Measurements from ENCODE around the gene MSMO1.
"Not testable (repeated sequence)": the region's sequence is repeated elsewhere in the genome, so short reads cannot be mapped to it uniquely, and the experiment has no call there.

MSMO1 gene

DNA sequence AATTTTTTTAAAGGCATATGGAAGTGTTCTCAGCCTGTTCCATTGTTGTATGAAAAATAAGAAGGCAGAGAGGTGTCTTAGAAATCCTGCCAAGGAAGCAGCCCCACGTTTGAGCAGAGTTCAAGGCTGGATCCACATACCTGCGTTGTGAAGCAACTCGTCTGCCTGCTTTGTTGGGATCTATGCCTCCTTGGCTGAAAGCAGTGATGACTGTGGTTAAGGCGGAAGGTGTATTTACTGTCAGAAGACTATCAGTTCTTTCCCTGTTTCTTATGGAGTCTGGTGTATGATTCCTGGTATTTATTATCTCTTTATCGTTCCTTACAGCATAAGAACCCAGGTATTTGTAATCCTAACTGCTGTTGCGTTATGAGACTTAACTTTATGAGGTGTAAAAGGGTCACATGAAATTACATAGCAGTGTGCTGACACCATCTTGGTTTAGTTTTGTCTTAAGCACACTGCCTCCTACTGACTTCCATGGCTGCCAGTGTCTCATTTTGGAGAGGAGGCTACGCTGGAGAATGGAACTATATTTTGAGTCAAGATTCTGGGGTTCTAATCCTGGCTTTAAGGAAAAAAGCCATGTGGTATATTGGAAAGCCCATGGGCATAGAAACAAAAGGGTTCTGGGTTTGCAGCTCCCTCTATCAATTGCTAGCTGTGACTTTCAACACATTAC lies 3.1 kb upstream of the MSMO1 start:
- no peak for DNase-seq (ENCODE audit: low spot score)
- no peak for FAIRE-seq

GRCh38 chr4:165324918-165325304 lies 2.6 kb upstream of the MSMO1 start:
- FAIRE-seq = no peak
- DNase-seq (ENCODE audit: low spot score) = no peak

GRCh38 chr4:165325732-165326512 lies 1.5 kb upstream of the MSMO1 start:
- peak; percentile 27 for FAIRE-seq

GRCh38 chr4:165326831-165327210 lies 648 bp upstream of the MSMO1 start:
- no peak for FAIRE-seq
- DNase-seq (ENCODE audit: low spot score) = peak; percentile 62

More at GRCh38 chr4:165325732-165326512, 1.5 kb upstream of the MSMO1 start:
- DNase-seq (ENCODE audit: low spot score) = peak; percentile 48

DNA sequence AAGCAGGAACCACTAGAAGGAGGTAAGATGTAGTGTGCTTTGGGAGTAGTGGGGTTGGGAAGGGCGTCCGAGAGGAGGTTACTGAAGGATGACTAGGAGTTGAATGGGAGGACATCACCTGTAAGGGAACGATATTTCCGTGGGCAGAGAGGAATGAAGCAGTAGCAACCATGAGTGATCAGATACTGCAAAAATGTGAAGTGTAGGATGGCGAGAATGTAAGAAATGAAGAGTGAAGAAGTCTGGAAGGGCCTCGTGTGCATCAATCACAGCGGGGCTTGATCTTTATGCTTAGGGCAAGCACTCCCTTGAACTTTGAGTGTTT lies 594 bp downstream of the MSMO1 start:
- DNase-seq (ENCODE audit: low spot score) (no peak), FAIRE-seq (no peak)

GRCh38 chr4:165328708-165329107 lies 1.2 kb downstream of the MSMO1 start:
- FAIRE-seq = no peak
- DNase-seq (ENCODE audit: low spot score) = no peak

- DNase-seq (ENCODE audit: low spot score) (no peak), FAIRE-seq (no peak)
These were observed 2.6 kb downstream of the MSMO1 start for GRCh38 chr4:165330071-165330470.

DNA sequence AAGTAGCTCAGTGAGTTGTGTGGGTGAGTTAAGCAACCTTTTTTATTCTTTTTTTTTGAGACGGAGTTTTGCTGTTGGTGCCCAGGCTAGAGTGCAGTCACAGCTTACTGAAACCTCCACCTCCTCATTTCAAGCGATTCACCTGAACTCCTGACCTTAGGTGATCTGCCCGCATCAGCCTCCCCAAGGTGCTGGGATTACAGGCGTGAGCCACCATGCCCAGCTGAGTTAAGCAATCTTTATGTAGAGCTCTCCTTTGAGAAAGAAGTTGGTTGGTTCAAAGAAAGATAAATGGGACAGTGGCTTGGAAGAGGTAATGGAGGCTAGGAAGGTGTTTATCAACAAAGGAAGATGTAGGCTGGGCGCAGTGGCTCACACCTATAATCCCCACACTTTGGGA lies 3.2 kb downstream of the MSMO1 start:
- FAIRE-seq = no peak
- no peak for DNase-seq (ENCODE audit: low spot score)

DNA sequence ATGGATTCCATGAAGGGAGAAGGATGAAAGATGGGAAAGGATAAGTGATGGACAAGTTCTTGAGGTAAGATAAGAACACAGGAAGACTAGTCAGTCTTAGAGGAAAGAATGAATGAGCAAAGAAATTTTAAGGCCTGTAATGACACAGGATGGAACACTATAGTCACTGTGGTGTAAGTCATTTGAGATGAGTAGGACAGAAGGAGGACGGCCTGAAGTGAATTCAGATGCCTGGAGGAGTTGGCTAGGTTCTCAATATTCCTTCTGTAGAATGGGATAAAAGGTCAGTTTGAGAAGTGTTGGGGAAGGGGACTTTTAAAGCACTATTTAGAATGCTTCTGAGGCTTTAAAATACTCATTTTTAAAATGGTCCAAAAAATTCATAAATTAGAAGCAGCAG lies 3.9 kb downstream of the MSMO1 start:
- no peak for DNase-seq (ENCODE audit: low spot score)
- no peak for FAIRE-seq

GRCh38 chr4:165331823-165332222 lies 4.4 kb downstream of the MSMO1 start:
- DNase-seq (ENCODE audit: low spot score) (no peak), FAIRE-seq (no peak)

- DNase-seq (ENCODE audit: low spot score) (no peak), FAIRE-seq (no peak)
These were observed 5.0 kb downstream of the MSMO1 start for GRCh38 chr4:165332502-165332901.

DNA sequence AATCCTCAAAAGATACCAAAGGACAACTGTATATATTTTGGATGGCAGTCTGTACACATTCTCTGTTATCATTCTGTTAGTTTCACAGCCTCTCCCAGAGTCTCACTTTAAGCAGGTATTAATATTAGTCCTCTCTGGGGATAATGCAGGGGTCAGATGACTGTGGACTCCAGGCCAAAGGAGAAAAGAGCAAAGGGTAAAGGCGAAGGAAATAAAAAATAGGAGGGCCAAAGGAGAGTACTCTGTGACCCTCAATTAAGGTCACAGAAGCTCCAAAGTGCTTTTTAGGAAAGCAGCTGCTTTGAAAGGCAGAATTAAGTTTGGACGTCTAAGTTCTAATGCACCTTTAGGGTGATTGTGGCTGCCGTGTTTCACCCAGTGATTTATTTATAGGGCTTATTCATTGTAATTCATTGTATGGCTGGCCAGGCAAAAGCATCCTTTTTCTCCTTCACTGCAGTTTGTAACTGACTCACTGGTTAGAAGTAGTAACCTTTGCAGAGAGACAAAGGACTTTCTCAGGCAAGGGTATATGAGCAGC lies 7.8 kb downstream of the MSMO1 start:
- FAIRE-seq = no peak

DNA sequence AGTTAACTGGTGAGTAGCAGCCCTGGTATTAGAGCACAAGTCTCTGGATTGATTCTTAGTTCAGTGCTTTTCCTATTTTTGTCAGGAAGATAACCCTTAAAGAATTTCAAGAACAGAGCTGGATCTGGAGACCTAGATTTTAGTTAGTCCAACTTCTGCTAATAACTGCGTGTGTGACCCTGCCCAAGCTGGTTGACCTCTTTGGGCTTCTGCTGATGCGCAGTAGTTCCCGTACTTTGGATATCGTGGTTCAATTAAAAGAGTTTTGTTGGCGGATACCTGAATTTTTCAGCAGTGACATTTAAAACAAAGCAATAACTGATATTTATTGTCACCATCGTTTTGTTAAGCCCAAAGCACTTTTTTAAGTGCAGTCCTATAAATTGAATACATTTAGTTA lies 9.3 kb downstream of the MSMO1 start:
- FAIRE-seq (no peak), DNase-seq (ENCODE audit: low spot score) (no peak)

More for the DNA sequence above, 7.8 kb downstream of the MSMO1 start:
- DNase-seq (ENCODE audit: low spot score) = no peak

- DNase-seq (ENCODE audit: low spot score); FAIRE-seq: not testable (repeated sequence)
These were observed 14.9 kb downstream of the MSMO1 start for GRCh38 chr4:165342340-165342739.

DNA sequence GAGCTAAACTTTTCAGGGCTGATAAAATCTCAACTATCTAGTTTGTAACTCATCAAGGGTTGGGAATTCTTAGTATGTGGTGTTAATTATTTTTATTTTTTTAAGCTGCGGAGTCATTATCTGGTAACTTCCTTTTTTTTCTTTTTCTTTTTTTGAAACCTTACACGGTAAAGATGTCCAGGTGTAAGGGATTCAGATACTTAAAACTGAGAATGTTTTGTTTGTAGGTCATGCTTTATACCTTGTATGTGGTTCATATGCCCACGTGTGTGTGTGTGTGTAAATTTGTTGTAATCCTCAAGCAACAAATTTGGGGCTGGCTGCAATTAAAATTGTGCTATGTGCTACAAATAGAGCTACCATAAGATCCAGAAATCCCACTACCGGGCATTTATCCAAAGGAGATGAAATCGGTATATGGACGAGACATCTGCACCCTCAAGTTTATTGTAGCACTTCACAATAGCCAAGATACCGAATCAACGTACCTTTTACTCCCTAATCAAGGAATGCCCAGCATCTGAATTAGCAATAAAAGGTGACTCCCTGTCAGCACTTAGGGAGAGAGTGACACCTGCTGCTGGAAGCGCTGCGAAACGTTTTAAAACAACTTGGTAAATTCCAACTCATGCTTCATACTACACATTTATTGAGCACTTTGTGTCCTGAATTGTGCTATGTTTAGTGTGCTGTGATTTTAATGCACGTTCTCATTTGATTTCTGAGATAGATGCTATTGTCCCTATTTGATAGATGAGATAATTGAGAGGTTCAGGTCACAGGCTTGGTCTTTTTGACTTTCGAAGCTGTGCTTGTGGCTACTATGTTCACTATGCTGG lies 16.1 kb downstream of the MSMO1 start:
- DNase-seq (ENCODE audit: low spot score) = no peak
- no peak for FAIRE-seq

DNA sequence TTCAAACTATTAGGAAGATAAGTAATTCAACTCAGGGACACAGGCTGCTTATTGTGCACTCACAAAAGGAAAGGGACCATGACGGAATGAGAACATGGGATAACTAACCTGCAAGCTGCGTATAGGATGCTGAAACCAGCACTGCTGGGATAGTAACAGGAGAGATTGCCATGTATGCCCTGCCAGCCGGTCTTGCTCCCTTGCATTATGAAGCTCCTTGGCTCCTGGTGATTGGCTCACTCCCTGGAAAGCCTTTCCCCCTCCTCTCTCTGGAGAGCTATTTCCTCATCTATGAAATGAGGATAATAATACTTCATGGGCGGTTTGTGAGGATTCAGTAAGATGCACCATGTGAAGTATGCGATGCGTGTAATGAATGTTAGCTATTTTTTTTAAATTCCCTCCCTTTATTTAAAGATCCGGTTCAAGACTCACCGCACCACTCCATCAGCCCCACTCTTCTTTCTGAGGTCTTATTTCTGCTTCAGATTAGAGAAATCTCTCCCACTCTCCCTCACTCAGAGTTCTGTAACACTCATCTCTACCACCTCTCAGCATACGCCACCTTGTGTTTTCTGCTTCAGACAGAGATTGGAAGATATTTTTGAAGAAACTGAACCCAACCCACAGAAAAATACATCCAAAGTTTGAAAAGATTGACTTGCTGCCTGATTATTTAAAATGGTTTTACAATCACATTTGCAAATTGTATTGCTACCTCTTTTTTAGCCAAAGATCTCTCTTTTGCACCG lies 18.4 kb downstream of the MSMO1 start:
- FAIRE-seq = no peak

DNA sequence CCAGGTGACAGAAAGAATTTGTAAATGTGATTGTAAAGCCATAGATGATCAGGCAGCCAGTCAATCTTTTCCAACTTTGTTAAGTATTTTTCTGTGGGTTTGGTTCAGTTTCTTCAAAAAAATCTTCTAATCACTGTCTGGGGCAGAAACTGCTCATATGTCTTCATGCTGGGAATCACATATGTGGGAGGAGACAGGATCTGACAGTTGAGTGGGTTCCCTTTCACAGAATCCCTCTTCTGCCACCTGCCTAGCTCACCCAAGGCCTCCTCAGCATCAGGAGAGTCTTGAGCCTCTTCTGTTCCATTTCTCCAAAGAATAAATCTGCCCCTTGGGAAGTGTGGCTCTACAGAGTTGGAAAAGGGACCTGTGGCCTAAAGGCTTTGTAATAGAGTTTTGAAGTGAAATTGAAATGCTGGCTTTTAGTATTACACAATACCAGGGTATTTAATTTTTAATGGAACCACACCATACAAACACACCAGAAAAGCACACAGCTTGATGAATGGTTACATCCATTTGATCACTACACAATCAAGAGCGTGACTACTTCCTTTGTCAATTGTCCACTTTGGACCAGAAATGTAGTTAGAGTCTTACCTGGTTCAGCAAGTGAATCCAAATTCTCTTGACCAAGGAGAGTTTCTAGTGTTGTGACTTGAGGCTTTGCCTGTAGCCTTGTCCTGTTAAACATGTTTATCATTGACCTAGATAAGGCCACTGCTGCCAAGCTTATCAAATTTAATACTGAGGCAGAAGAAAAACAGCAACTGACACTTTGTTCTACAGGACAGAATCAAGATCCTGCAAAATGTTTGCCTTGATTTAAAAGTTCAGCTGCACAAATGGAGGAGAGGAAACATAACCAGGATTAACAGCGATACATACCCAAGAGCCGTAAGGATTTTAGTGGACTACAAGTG lies 20.4 kb downstream of the MSMO1 start:
- no peak for FAIRE-seq
- no peak for DNase-seq (ENCODE audit: low spot score)

More for the DNA sequence above, 18.4 kb downstream of the MSMO1 start:
- DNase-seq (ENCODE audit: low spot score) = no peak

DNA sequence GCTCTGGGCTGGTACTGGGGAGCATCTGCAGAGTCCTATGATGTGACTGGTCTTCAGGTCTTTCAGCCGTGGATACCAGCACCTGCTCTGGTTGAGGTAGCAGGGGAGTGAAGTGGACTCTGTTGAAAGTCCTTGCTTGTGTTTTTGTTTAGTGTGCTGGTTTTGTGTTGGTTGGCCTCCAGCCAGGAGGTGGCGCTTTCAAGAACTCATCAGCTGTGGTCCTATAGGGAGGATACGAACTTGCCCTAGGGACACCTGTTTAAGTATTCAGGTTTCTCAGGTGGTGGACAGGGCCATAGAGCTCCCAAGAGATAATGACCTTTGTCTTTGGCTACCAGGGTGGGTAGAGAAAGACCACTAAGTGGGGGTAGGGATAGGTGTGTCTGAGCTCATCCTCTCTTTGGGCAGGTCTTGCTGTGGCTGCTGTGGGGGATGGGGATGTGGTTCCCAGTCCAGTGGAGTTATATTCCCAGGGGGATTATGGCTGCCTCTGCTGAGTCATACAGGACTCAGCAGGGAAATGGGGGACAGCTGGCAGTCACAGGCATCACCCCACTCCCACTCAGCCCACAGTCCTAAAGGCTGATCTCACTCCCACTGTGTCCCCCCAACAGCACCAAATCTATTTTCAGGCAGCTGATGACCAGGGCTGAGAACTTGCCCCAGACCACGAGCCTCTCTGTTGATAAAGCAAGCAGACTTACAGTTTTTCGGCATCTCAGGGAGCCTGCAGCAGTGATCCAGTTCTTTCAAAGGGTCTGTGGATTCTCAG lies 24.1 kb downstream of the MSMO1 start:
- DNase-seq (ENCODE audit: low spot score) (no peak), FAIRE-seq (no peak)

GRCh38 chr4:165355900-165356300 lies 28.4 kb downstream of the MSMO1 start:
- DNase-seq (ENCODE audit: low spot score) = peak; percentile 43
- FAIRE-seq = no peak
